ENCODE results near the gene NFATC2.

GRCh38 chr20:51573576-51574243 is 31.2 kb upstream of the NFATC2 start:
- TF ChIP-seq EZH2 (IDR thresholded peaks at IDR 0.05; ENCODE audit: borderline replicate concordance, low read length) (no peak), CTCF (IDR thresholded peaks at IDR 0.05; ENCODE audit: low read length) (no peak)
